Prostate gland (tissue), 2 donors: Measurements from ENCODE around the gene STOM. TPM values are rescaled to one million over a fixed set of nuclear protein-coding genes. Genes with fewer than 3 reads are reported as not detected.

ENCODE experiments used
- DNase-seq: peaks from one replicate; pipeline ENCODE4 v3.0.0-alpha.2; 2019; ENCODE audit warnings: low spot score
- H3K27ac ChIP-seq, 2 donors: fragments of 200-600 bp; sonication (generic); 2 replicates each; pipeline ENCODE4 v1.5.1; 2017 to 2019
- H3K27me3 ChIP-seq: fragments of 200-600 bp; sonication (generic); replicated peaks from 2 replicates; pipeline ENCODE4 v1.5.1; 2019; ENCODE audit not compliant: insufficient read depth
- H3K36me3 ChIP-seq, 2 donors: fragments of 200-600 bp; sonication (generic); 1 replicate in 1 of 2; 2 replicates in 1 of 2; pipeline versions ENCODE4 v1.5.1 to v1.8.1; 2017 to 2019
- H3K4me1 ChIP-seq: fragments of 200-600 bp; sonication (generic); replicated peaks from 2 replicates; pipeline ENCODE4 v1.5.1; 2019
- H3K4me3 ChIP-seq, 2 donors: fragments of 200-600 bp; sonication (generic); 2 replicates each; pipeline ENCODE4 v1.5.1; 2017 to 2019
- H3K9me3 ChIP-seq: fragments of 200-600 bp; sonication (generic); 2 replicates; pipeline ENCODE4 v1.5.1; 2017
- POLR2A ChIP-seq: fragments of 450-650 bp; IDR thresholded peaks from one replicate; pipeline ENCODE4 v1.6.1; 2016; ENCODE audit warnings: antibody characterized with exemption, mild to moderate bottlenecking
- POLR2AphosphoS5 ChIP-seq: sonication (generic); formaldehyde crosslinking; IDR thresholded peaks from one replicate; pipeline ENCODE4 v1.6.1; 2017; ENCODE audit warnings: antibody characterized with exemption
- WGBS: methylation state at CpG from one replicate; pipeline ENCODE4 v1.1.5; 2018; 5-methylcytosine and 5-hydroxymethylcytosine counted together
- intact Hi-C: fragments of 100-400 bp; cut with DNase I; formaldehyde crosslinking; loops from one replicate; pipeline ENCODE4 v1.14.2; 2022
- total RNA-seq, 2 donors: library from RNA; depleted of rRNA; stranded (reverse); fragments of >200 nt; gene quantifications; one replicate each; pipeline ENCODE4 v1.1.0, GENCODE V29; 2016
- TF ChIP-seq, protein P1 (sequence below), 4 experiments: fragments of 200-600 bp in 2 of 4; fragments of 450-650 bp in 2 of 4; sonication (generic) in 2 of 4; IDR thresholded peaks; 1 replicate in 3 of 4; 2 replicates in 1 of 4; pipeline ENCODE4 v1.5.1; 2016 to 2019; ENCODE audit warnings: antibody characterized with exemption in 4 of 4, mild to moderate bottlenecking in 2 of 4, moderate library complexity in 2 of 4

STOM gene
- total RNA-seq, 2 donors from 2014 or later: 64.3 to 85.1 TPM

DNA sequence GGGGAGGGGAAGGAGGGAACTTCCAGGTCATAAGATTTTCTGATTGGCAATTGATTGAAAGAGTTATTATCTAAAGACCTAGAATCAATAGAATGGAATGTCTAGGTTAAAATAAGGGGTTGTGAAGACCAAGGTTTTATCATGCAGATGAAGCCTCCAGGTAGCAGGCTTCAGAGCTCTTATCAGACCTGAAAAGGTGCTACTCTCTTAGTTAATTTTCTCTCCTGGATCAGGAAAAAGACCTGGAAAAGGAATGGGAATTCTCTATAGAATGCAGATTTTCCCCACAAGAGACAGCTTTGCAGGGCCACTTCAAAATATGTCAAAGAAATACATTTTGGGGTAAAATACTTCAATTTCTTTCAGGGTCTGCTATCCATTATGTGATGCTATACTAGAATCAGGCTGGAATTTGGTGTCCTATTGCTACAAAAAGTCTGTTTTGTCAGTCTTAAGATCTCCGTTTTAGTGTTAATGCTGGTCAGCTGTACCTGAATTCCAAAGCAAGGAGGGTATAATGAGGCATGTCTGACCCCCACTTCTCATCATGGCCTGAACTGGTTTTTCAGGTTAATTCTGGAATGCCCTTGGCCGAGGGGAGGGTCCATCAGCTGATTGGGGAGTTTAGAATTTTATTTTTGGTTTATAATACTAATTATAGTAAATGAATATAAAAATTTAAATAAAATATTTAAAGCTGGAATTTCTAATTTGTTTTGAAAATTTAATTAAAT is 16.6 kb upstream of the STOM start:
- Histone ChIP-seq H3K27me3 (no peaks in the 10 kb centered on the region), H3K36me3 (no peaks in the 10 kb centered on the region), H3K4me1 (no peaks in the 10 kb centered on the region), H3K4me3 (no peak overlapping the region), H3K27ac (no peak overlapping the region), H3K9me3 (no peaks in the 10 kb centered on the region)
- 77% methylated on average over 2 of the region's 2 CpGs for WGBS
- intact Hi-C loops: no loop called here
- TF ChIP-seq, protein P1, sequence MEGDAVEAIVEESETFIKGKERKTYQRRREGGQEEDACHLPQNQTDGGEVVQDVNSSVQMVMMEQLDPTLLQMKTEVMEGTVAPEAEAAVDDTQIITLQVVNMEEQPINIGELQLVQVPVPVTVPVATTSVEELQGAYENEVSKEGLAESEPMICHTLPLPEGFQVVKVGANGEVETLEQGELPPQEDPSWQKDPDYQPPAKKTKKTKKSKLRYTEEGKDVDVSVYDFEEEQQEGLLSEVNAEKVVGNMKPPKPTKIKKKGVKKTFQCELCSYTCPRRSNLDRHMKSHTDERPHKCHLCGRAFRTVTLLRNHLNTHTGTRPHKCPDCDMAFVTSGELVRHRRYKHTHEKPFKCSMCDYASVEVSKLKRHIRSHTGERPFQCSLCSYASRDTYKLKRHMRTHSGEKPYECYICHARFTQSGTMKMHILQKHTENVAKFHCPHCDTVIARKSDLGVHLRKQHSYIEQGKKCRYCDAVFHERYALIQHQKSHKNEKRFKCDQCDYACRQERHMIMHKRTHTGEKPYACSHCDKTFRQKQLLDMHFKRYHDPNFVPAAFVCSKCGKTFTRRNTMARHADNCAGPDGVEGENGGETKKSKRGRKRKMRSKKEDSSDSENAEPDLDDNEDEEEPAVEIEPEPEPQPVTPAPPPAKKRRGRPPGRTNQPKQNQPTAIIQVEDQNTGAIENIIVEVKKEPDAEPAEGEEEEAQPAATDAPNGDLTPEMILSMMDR (IDR thresholded peaks at IDR 0.05): no peak
- no peak for TF ChIP-seq POLR2AphosphoS5
- no peak for TF ChIP-seq POLR2A
- DNase-seq: no peak

DNA sequence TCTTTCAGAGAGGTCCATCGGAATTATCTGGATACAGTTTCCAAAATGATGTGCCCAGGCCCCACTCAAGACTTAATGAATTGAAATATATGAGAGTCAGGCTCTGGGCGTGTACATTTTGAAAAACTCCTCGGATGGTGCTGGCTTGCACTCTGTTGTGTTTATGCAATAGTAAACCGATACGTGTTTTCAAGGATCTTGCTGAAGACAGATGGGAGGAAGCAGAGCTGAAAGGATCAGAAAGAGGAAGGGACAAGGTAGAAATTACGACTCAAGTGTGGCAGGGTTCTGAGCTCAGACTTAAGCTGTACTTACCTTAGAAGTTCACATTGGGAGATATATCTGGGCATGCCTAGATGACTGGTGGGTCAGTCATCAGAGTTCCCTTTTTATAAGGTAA is 13.7 kb upstream of the STOM start:
- Histone ChIP-seq H3K36me3 (no peaks in the 10 kb centered on the region), H3K4me1 (no peaks in the 10 kb centered on the region), H3K27me3 (no peaks in the 10 kb centered on the region), H3K9me3 (no peaks in the 10 kb centered on the region), H3K27ac (no peak overlapping the region), H3K4me3 (no peak overlapping the region)
- intact Hi-C loops: no loop called here
- DNase-seq: no peak
- TF ChIP-seq POLR2AphosphoS5: no peak
- no peak for TF ChIP-seq POLR2A
- TF ChIP-seq, protein P1 (IDR thresholded peaks at IDR 0.05): no peak
- 79% methylated on average over 6 of the region's 6 CpGs for WGBS

DNA sequence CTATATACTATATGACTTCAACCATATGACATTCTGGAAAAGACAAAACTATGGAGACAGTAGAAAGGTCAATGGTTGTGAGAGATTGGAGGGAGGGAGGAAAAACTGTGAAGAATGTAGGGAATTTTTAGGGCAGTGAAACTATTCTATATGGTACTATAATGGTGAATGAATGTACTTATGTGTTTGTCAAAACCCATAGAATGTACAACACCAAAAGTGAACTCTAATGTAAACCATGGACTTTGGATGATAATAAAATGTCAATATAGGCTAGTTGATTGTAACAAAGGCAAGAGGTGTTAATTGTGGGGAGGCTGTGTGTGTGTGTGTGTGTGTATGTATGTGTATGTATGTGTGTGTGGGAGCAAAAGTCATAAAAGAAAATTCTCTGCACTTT is 10.8 kb upstream of the STOM start:
- TF ChIP-seq POLR2AphosphoS5: no peak
- TF ChIP-seq POLR2A: no peak
- TF ChIP-seq, protein P1 (IDR thresholded peaks at IDR 0.05): no peak
- intact Hi-C loops: no loop called here
- H3K9me3 ChIP-seq: no peaks in the 10 kb centered on the region
- no peak for DNase-seq
- no peak overlapping the region for H3K27ac ChIP-seq
- no peaks in the 10 kb centered on the region for H3K27me3 ChIP-seq
- no peak overlapping the region for H3K4me3 ChIP-seq
- H3K4me1 ChIP-seq: no peaks in the 10 kb centered on the region
- H3K36me3 ChIP-seq: no peaks in the 10 kb centered on the region

DNA sequence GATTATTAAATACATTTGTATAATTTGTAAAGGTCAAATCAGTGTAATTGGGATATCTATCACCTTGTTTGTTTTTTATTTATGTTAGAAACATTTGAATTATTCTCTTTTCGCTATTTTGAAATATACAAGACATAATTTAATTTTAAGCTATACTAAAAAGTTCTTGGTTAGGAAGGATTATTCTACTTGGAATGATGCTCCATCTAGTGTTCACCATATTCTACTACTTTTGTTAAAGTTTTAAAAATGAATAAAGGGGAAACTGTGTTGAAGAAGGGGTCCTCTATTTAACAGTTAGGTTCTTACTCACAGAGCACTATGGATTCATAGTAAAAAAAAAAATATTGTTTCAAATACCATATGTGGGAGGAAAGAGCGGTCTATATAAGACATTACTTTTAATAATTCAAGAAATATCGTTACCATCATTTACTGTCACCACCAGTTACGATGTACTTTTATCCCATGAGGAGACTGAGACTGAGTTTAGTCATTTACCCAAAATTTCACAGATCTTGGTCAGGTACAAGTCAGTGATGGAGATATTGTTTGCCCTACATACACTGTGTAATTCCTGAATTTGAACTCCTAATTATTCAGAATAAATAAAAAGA is 6.3 kb upstream of the STOM start:
- no peak for DNase-seq
- Histone ChIP-seq H3K4me1 (no peaks in the 10 kb centered on the region), H3K4me3 (no peak overlapping the region), H3K36me3 (no peaks in the 10 kb centered on the region), H3K27ac (no peak overlapping the region), H3K9me3 (no peaks in the 10 kb centered on the region), H3K27me3 (no peaks in the 10 kb centered on the region)
- TF ChIP-seq POLR2A: no peak
- TF ChIP-seq, protein P1 (IDR thresholded peaks at IDR 0.05): peak in 3 of 4 experiments; percentile 14 to 61 (median 47)
- WGBS: 91% methylated on average over 4 of the region's 4 CpGs
- intact Hi-C loops: loop anchor here (2.0 kb wide), 1 partner anchor 164 kb away; no protein-coding TSS in a partner anchor
